Type B pancreatic cell (in vitro differentiated cells): ENCODE measurements around the gene OPALIN. TPM values are rescaled to one million over a fixed set of nuclear protein-coding genes. Genes with fewer than 3 reads are reported as not detected.

Experiments
- DNase-seq: peaks from one replicate; pipeline ENCODE4 v3.0.0; 2021; ENCODE audit warnings: mixed read lengths; ENCODE audit not compliant: unreplicated experiment; ENCODE audit errors: extremely low spot score
- H3K27ac Mint-ChIP-seq: 2 replicates; pipeline ENCODE4 v1.8.0; 2021; ENCODE audit warnings: mild to moderate bottlenecking, mixed read lengths
- H3K27me3 Mint-ChIP-seq: 2 replicates; pipeline ENCODE4 v1.8.0; 2021; ENCODE audit warnings: mixed read lengths
- H3K36me3 Mint-ChIP-seq: 2 replicates; pipeline ENCODE4 v1.8.0; 2021; ENCODE audit warnings: mixed read lengths
- H3K4me1 Mint-ChIP-seq: one replicate; pipeline ENCODE4 v1.8.0; 2021; ENCODE audit warnings: mixed read lengths; ENCODE audit not compliant: unreplicated experiment
- H3K4me3 Mint-ChIP-seq: 2 replicates; pipeline ENCODE4 v1.8.0; 2021; ENCODE audit warnings: mild to moderate bottlenecking, mixed read lengths
- H3K9me3 Mint-ChIP-seq: 2 replicates; pipeline ENCODE4 v1.8.0; 2021; ENCODE audit warnings: mixed read lengths
- CTCF ChIP-seq: fragments of 200-600 bp; sonication (generic); conservative IDR thresholded peaks from 2 replicates; pipeline ENCODE4 v1.5.0; 2021; ENCODE audit warnings: antibody characterized with exemption, mild to moderate bottlenecking
- total RNA-seq: library from RNA; stranded (reverse); gene quantifications from 2 replicates; pipeline ENCODE4 v1.2.1, GENCODE V29; 2021; ENCODE audit warnings: low replicate concordance

The OPALIN gene
- total RNA-seq, 1 donor from 2014 or later, result not detected

GRCh38 chr10:96374004-96374403 lies 15.2 kb upstream of the OPALIN start:
- H3K4me3 Mint-ChIP-seq, result peak overlapping the region; percentile 83
- H3K27ac Mint-ChIP-seq, result no peak overlapping the region
- H3K27me3 Mint-ChIP-seq, result peaks cover 25% of the 10 kb centered on the region
- no peaks in the 10 kb centered on the region for H3K9me3 Mint-ChIP-seq
- peaks cover 3% of the 10 kb centered on the region for H3K4me1 Mint-ChIP-seq
- H3K36me3 Mint-ChIP-seq, result no peaks in the 10 kb centered on the region
- DNase-seq, result no peak
- TF ChIP-seq CTCF, result no peak

- Mint-ChIP-seq H3K27ac (no peak overlapping the region), H3K36me3 (no peaks in the 10 kb centered on the region), H3K27me3 (peaks cover 18% of the 10 kb centered on the region), H3K4me1 (peaks cover 3% of the 10 kb centered on the region), H3K4me3 (no peak overlapping the region), H3K9me3 (no peaks in the 10 kb centered on the region)
- no peak for TF ChIP-seq CTCF
- DNase-seq, result no peak
Measured at GRCh38 chr10:96371356-96371755, 12.6 kb upstream of the OPALIN start.

- H3K27ac Mint-ChIP-seq, result no peak overlapping the region
- peaks cover 17% of the 10 kb centered on the region for H3K27me3 Mint-ChIP-seq
- no peaks in the 10 kb centered on the region for H3K9me3 Mint-ChIP-seq
- H3K4me1 Mint-ChIP-seq, result peaks cover 3% of the 10 kb centered on the region
- peak; percentile 88 for TF ChIP-seq CTCF
- no peaks in the 10 kb centered on the region for H3K36me3 Mint-ChIP-seq
- no peak for DNase-seq
- no peak overlapping the region for H3K4me3 Mint-ChIP-seq
Measured at GRCh38 chr10:96370584-96371157, 11.9 kb upstream of the OPALIN start.

- Mint-ChIP-seq H3K4me1 (no peaks in the 10 kb centered on the region), H3K36me3 (no peaks in the 10 kb centered on the region)
- TF ChIP-seq CTCF, result no peak
Measured at GRCh38 chr10:96369890-96370583, 11.2 kb upstream of the OPALIN start.

GRCh38 chr10:96368971-96369370 lies 10.2 kb upstream of the OPALIN start:
- Mint-ChIP-seq H3K9me3 (no peaks in the 10 kb centered on the region), H3K36me3 (no peaks in the 10 kb centered on the region), H3K4me1 (no peaks in the 10 kb centered on the region), H3K27ac (no peak overlapping the region), H3K27me3 (peaks cover 6% of the 10 kb centered on the region), H3K4me3 (no peak overlapping the region)
- DNase-seq, result no peak
- TF ChIP-seq CTCF, result no peak

More at GRCh38 chr10:96369890-96370583, 11.2 kb upstream of the OPALIN start:
- H3K27me3 Mint-ChIP-seq, result peaks cover 11% of the 10 kb centered on the region
- no peak for DNase-seq
- H3K9me3 Mint-ChIP-seq, result no peaks in the 10 kb centered on the region
- no peak overlapping the region for H3K27ac Mint-ChIP-seq
- no peak overlapping the region for H3K4me3 Mint-ChIP-seq
